Activated naive CD4-positive, alpha-beta T cell (primary cell): ENCODE data around the gene WDR62.
"Not testable (repeated sequence)": the region's sequence is repeated elsewhere in the genome, so short reads cannot be mapped to it uniquely, and the experiment has no call there.

Source experiments
- DNase-seq, 4 experiments: peaks; one replicate each; lab custom pipeline; 2025; lab: John Stamatoyannopoulos, UW

The WDR62 gene

GRCh38 chr19:36032251-36033104 is 22.2 kb upstream of the WDR62 start, which contains the start of gene CLIP3:
TSS of gene CLIP3 (minus strand) at chr19:36032873. CDS start at chr19:36032357, 516 bp downstream.
- DNase-seq: peak in 2 of 4 experiments; percentile 24 to 46

GRCh38 chr19:36040495-36040894 is 14.2 kb upstream of the WDR62 start:
- DNase-seq: no peak

DNA sequence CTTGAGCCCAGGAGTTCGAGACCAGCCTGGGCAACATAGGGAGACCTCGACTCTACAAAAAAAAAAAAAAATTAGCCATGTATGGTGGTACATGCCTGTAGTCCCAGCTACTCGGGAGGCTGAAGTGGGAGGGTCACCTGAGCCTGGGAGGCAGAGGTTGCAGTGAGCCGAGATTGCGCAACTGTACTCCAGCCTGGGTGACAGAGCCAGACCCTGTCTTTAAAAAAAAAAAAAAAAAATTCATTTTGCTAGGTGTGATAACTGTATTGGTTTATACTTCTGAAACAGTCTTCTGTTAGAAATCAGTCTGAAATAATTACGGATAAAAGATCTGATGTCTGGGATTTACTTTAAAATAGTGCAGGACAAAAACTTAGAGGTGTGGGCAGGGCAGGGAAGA is 13.6 kb upstream of the WDR62 start:
- DNase-seq: not testable (repeated sequence)

DNA sequence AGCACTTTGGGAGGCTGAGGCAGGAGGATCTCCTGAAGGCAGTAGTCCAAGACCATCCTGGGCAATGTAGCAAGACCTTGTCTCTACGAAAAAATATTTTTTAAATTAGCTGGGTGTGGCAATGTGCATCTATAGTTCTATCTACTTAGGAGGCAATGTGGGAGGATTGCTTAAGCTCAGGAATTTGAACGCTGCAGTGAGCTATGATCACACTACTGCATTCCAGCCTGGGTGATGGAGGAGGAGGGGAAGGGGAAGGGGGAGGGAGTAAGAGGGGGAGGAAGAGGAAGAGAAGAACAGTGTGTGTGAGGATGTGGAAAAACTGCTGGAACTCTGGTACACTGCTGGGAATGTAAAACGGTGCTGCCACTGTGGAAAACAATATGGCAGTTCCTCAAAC is 12.9 kb upstream of the WDR62 start:
- DNase-seq: no peak

DNA sequence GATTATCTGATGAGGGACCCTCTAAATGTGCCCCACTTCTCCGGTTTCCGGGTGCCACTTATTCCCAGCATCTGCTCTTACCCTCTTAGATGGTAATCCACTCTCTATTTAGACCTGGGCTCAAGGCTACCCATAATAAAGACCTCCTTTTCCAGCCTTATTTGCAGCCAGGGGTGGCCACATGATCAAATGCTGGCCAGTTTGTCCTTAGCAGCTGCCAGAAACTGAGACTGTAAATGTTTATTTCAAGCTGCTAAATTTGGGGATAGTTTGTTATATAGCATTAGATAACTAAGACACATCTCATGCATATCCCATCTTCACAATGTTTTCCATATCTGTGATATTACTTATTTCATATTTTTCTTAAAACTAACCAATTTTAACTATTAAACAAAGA is 10.7 kb upstream of the WDR62 start:
- no peak for DNase-seq

- DNase-seq: no peak
Observed at GRCh38 chr19:36046443-36047050, 8.2 kb upstream of the WDR62 start.

- DNase-seq: no peak
Observed at GRCh38 chr19:36047835-36048234, 6.9 kb upstream of the WDR62 start.

DNA sequence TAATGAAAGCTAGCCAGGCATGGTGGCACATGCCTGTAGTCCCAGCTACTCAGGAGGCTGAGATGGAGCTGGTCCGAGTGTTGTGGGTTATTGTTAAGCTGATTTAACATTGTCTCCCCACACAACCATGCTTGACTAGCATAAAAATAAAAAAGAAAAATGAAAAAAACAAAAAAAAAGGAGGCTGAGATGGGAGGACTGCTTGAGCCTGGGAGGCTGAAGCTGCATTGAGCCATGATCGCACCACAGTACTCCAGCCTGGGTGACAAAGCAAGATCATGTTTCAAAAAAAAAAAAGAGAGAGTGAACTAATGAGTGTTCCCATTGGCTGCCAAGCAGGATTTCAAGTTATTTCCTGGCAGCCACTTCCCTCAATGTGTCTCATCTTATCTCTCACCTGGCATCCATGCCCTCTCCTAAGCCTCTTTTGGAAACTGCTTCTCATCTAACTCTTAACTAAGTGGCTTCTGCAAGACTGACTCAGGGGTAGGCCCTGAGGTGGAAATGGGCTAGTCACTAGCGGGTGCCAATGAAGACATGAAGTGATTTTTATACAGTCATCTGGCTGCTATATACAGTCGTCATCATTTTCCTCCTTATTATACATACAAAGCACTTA is 5.5 kb upstream of the WDR62 start:
- no peak for DNase-seq

DNA sequence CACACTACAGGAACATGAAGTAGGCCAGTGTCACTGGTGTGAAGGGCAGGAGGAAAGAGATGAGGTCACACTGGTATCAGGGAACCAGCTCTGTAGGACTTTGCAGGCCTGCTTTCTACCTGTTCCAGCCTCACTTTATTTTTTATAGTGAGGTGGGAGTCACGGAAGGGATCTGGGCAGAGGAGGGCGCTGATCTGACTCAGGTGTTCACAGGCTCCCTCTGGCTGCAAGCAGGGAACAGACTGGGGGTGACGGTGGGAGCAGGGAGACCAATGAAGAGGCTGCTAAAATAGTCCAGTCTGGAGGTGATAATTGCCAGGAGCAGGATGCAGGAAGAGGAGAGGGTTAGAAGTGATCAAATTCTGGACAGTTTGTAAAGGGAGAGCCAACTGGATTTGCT is 3.5 kb upstream of the WDR62 start:
- no peak for DNase-seq

DNA sequence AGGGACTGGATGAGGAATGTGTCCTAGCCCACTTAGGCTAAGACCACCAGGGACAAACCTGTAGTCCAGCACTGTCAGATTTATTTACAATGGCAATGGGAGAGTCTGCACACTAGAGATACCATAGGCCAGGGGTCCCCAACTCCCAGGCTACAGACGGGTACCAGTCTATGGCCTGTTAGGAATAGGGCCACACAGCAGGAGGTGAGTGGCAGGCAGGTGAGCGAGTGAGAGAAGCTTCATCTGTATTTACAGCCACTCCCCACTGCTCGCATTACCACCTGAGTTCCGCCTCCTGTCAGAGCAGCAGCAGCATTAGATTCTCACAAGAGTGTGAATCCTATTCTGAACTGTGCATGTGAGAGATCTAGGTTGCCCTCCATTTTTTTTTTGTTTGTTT is 3.1 kb upstream of the WDR62 start:
- no peak for DNase-seq

DNA sequence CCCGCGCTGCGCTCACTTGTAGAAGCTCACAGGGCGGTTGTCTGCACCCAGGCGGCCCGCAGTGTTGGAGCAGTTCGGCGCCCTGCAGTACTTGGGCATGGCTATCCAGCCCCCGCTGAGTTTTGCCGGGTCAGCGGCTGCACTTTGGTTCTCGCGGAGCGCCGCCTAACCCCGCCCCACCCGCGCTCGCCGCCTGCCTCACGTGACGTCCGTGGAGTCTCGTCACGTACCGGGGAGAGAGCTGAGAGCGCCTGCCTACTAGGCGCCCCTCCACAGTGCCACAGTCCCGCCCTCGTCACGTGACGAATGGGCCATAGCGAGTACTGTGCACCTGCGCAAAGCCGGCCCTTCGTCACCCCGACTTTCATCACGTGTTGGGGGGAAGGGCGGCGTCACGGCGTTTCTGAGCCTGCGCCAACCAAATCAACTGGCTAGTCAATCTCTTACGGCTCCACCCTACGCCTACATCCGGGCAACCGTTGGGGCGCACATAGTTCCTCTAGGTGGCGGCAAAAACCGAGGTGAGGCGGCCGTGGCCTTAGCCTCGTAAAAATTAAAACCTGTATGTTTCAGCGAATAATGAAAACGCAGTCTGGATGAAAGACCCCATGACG is 471 bp upstream of the WDR62 start, which contains the start of gene THAP8:
Gene THAP8 (minus strand): TSS at position 167 of the 614 bp plus-strand sequence. CDS start 68 bp downstream, at position 99.
- DNase-seq: peak; percentile 98 to 100 (median 99)

DNA sequence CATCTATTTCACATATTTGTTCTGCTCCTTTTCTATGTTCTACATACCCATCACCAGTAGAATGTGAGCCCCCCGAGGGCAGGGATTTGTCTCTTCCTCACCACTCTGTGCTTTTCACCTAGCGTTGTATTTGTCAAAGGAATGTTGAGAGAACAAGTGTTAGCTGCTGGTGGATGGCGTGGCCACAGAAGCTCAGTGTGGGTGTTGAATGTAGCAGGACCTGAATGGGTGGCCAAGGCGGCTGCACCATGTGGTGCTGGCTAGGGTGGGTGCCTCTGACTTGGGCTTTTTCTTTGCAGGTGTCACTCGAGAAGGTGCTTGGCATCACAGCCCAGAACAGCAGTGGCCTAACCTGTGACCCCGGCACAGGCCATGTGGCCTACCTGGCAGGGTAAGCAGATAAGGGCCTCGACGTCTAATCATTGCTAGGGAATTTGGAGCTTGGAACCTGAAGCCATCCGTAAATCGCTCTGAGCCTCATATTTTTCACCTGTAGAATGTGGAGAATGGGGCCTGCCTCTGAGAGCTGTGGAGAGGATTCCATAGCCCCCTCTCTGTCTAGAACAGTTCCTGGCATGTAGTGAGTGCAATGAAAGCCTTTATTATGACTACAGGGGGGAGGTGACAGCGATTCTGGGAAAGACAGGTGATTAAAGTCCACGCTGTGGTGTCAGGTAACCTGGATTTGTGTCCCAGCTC is 3.9 kb downstream of the WDR62 start:
- DNase-seq: no peak

DNA sequence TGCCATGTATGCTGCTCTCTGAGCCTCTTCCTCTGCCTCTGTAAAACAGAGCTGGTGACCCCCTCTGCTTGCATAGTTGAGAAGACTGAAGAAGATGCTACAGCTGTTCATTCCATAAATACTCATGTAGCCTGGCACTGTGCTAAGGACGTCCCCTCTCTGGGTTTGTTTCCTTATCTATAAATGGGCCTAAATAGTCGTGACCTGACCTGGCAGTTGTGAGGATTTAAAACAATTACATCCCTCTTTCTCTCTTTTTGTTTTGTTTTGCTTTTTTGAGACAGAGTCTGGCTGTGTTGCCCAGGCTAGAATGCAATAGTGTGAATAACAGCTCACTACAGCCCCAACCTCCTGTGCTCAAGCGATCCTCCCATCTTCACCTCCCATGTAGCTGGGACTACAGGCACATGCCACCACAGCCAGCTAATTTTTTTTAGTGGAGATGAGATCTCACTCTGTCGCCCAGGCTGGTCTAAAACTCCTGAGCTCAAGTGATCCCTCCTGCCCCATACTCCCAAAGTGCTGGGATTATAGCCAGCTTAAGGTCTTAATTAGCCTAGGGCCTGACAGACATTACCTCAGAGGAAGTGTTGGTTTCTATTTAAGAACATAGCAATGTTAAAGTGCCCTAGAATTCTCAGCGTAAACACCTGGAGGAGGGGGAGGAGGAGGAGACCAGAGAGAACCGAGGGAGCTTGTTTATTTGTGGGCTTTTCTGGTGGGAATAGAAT is 4.6 kb downstream of the WDR62 start:
- DNase-seq: no peak

- peak in 1 of 4 experiments; percentile 1 for DNase-seq
Observed at GRCh38 chr19:36060430-36060829, 5.7 kb downstream of the WDR62 start.

GRCh38 chr19:36061367-36061766 is 6.7 kb downstream of the WDR62 start:
- DNase-seq: no peak

DNA sequence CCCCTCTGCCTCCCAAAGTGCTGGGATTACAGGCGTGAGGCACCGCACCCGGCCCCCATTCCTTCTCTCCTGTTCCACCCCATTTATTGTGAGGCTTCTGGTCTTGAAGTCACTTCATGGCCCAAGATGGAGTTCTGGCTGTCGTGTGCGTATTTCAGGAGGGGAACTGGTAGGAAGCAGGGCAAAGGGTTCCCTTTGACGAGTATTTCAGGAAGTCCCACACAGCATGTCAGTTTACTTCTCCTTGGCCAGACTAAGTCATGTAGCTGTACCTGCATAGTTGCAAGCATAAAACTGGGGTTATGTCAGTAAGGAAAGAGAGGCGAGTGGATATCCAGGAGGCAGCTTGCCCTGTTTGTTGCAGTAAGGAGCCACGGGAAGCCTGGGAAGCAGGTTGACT is 10.1 kb downstream of the WDR62 start:
- DNase-seq: no peak

DNA sequence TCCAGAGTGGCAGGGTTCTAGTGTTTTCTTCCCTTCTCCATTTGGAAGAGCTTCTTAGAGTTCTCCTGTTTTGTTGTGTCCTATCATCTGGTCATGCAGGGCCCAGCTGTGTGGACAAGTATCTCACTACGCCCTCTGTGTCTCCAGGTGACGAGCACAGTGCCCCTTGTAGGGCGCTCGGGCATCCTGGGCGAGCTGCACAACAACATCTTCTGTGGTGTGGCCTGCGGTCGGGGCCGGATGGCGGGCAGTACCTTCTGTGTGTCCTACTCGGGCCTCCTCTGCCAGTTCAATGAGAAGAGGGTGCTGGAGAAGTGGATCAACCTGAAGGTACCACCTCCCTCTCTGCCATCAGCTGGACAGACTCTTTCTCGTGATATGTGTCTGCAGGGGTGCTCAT is 13.0 kb downstream of the WDR62 start:
- no peak for DNase-seq

- DNase-seq: not testable (repeated sequence)
Observed at GRCh38 chr19:36068810-36069499, 14.3 kb downstream of the WDR62 start.

- DNase-seq: no peak
Observed at GRCh38 chr19:36072081-36072480, 17.4 kb downstream of the WDR62 start.

GRCh38 chr19:36073121-36073876 is 18.6 kb downstream of the WDR62 start:
- no peak for DNase-seq
